A673 (cell line): ENCODE data around the gene MAP2.

Experiments
- CTCF ChIP-seq: fragments of 300-800, 200-600 bp; sonication (generic); conservative IDR thresholded peaks from 2 replicates; pipeline ENCODE4 v1.5.1; 2017; ENCODE audit warnings: low read depth, mild to moderate bottlenecking, antibody characterized with exemption, low read length, moderate library complexity, mixed read lengths
- EZH2 ChIP-seq: fragments of 200-600 bp; sonication (generic); IDR thresholded peaks from 2 replicates; pipeline ENCODE4 v1.6.1; 2017; ENCODE audit warnings: borderline replicate concordance, low read depth, mild to moderate bottlenecking, mixed read lengths, antibody characterized with exemption, low read length; ENCODE audit not compliant: poor library complexity, severe bottlenecking

- TF ChIP-seq CTCF (no peak), EZH2 (no peak)
Observed at GRCh38 chr2:209442939-209443338, 19.1 kb downstream of the MAP2 start.
